Measurements from ENCODE around the gene LCE1F.

Gene LCE1F

DNA sequence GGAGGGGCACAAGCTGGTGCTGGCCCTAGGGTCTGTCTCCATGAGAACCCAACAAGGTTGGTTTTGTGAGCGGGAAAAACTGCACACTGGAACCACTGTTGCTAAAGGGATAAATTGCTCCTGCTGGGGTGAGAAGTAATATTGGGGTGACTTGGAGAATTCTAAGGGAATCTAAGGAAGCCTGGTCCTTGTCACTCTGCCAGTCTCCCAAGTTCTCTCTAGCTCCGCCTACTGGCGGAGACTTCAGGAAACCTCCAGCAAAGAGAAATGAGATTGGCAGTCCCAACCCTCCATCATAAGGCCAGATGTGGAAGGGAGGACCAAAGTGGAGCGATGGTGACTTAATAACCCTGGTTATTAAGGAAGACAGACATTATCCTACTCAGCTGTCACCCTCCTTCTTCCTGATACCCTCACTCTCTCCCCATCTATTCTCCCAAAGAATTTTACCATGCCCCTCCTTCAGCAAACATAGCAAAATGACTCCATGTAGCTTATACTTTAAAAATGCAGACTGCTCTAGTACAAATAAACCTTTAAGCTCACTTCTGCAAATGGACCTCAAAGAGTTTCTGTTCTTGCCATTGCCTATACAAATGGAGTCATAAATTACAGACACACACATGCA, 2.7 kb downstream of the LCE1F start:
- no peak for FAIRE-seq

DNA sequence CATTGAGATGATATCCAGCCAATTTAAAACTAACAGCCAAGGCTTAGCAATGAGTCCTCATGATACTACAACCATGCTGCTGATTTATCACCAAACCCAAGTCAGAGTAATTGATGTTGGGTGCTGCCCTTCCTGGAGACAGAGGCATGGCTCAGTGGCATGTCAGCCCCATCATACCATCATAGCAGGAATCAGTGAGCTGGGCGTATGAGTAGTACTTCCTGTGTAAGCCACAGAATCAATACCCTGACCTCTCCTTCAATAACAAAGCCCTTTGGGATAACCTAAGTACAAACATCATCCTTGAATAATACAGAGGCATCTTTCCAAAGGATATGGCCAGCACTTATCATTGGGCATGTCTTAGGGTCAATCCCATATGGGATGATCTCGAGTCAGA, 8.2 kb downstream of the LCE1F start:
- FAIRE-seq: no peak

DNA sequence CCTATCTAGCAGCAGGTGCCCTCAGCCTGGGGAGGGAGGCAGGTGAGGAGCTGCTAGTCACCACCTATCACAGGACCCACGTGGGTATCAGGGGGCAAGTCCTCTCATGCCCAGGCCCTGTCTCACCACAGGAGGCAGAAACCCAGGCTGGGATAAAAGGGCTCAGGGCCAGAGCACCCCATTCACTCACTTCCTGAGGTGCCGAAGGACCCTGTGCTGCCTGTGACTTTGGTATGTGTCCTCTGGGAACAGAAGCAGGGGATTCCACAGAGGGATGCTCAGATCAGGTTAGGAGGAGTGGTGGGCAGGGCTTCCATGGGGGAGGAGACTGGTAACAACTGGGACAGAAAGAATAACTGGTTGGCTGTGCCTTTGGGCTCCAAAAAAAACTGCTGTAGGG, 11.1 kb downstream of the LCE1F start, which contains the start of gene LCE1E:
TSS of gene LCE1E (plus strand) at position 181 of the 400 bp plus-strand sequence. CDS start 1,043 bp downstream, outside the sequence.
- FAIRE-seq: no peak

DNA sequence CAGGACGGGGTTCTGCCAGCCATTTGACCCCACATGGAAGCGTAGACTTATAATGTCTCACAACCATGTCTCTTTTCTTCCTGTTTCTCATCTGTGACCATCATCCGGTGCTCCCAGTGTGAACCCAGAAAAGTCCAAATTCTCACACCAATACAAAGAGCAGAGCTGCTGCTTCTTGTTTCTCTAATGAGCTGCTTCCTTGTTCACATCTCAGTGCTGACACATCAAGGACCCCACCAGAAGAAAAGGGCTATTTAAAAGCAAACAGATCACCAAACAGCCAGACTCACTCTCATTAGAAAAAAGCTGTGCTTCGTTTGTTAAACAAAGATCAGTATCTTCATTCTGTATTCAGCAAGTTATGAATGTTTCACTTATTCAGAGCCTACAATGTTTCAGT, 20.7 kb downstream of the LCE1F start:
- no peak for FAIRE-seq

DNA sequence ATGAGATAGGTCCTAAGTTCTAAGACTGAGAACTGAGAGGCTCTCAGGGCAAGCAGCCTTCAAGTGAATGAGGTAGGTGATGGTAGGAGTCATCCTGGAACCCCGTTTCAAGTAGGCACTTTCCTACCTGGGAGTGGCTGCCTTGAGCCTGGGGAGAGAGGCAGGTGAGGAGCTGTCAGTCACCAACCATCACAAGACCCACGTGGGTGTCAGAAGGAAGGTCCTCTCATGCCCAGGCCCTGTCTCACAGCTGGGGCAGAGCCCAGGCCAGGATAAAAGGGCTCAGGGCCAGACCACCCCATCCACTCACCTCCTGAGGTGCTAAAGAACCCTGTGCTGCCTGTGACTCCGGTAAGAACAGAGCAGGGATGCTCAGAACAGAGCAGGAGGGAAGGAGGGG, 21.5 kb downstream of the LCE1F start, which contains the start of gene LCE1D:
TSS of gene LCE1D (plus strand) at position 301 of the 400 bp plus-strand sequence. CDS start 1,074 bp downstream, outside the sequence.
- FAIRE-seq: no peak

DNA sequence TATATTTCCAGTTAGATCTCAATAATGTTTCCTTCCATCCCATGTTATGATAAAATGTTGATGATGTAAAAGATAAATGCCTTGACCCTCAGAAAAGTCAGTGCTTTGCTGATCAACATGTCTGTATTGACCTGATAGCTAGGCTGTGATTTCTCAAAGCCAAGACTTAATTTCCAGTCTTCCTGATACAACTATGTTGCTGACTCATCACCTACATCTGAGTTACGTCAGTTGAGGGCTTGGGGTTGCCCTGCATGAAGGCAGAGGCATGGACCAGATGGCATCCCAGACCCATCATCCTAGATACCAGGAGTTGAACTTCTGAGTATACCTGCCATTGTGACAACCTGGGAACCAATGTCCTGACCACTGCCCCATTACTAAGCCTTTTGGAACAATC, 26.4 kb downstream of the LCE1F start:
- FAIRE-seq: no peak

DNA sequence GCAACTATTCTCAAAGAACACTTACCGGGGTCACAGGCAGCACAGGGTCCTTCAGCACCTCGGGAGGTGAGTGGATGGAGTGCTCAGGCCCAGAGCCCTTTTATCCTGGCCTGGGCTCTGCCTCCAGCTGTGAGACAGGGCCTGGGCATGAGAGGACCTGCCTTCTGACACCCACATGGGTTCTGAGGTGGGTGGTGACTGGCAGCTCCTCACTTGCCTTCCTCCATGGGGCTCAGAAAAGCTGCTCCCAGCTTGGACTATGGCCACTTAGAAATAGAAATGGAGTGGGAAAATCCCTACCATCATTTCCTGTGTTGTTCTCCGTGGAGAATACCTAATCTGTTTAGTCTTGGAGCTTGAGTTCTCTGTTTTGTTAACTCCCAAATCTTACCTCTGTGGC, 31.6 kb downstream of the LCE1F start, which contains the start of gene LCE1C:
TSS of gene LCE1C (minus strand) at position 76 of the 400 bp plus-strand sequence. CDS start 1,173 bp downstream, outside the sequence.
- no peak for FAIRE-seq

DNA sequence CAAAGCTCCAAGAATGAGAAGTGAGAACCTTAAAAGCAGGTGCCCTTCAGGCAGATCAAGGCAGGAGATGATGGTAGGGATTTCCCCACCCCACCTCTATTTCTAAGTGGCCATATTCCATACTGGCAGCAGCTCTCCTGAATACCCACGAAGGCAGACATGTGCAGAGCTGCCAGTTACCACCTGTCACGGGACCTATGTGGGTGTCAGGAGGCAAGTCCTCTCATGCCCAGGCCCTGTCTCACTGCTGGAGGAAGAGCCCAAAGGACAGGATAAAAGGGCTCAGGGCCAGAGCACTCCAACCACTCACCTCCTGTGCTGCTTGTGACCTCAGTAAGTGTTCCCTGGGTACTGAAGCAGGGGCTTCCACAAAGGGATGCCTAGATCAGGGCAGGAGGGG, 36.1 kb downstream of the LCE1F start:
- no peak for FAIRE-seq

DNA sequence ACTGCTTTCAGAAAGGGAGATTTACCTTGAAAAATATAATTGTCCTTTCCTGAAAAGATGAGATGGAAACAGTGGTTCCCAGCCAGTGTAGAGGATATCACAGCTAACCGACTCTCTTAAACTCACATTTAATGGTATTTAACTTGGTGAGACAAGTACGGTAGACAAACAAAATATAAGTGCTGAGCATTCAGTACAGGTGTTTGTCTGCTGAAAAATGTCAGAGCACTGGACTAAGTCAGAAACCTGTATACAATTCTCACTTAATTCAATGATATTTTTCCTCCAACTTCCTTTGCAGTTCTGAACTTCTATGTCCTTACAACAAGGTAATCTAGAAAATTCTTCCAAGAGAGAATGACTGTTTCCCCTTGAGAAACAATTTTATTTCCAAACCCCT, 36.7 kb downstream of the LCE1F start, which contains the start of gene LCE1B:
TSS of gene LCE1B (plus strand) at position 301 of the 400 bp plus-strand sequence. CDS start 476 bp downstream, outside the sequence.
- FAIRE-seq: no peak

DNA sequence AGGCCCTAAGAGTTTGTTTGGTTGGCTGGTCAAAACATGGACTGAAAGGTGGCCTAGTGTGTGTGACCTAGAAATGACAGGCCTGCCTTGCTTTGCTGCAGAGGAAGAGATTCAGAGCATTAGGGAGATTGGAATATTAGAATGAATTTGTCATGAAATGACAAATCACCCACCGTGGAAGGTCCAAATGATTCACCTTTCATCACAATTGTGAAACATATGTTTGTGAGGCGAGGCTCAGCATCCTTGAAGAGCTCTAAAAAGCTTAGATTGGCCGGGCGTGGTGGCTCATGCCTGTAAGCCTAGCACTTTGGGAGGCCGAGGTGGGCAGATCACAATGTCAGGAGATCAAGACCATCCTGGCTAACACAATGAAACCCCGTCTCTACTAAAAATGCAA, 42.4 kb downstream of the LCE1F start:
- no peak for FAIRE-seq

DNA sequence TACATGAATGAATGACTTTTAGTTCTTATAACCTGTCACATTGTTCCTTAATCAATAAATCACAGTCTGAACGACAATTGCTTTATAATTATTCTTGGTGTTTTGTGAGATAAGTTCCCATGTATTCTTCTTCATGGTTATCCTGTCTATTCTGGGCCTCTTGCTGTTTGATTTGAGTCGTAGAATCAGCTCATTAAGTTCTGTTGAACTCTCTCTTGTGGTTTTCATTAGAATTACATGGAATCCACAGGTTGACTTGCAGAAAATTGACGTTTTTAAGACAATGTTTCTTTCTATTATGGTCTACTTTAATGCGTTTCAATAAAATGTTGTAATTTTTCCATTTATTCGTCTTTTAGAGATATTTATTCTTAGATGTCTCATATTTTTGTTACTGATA, 48.4 kb downstream of the LCE1F start:
- no peak for FAIRE-seq

DNA sequence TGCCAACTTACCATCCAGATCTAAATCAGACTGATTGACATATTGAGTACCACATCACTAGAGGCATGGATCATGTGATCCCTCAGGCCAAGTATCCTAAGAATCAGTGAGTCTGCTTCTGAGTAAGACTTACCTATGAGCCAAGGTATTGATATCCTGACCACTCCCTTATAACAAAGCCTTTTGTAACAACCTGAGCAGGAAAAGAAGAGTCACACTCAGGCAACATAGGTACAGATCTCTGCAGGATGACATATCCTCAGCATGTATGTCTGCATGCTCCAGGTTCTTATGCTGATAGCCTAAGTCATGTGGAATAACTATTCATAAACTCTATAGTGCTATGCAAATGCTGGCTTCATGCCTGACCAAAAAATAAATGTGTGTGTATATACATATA, 50.0 kb downstream of the LCE1F start:
- FAIRE-seq: no peak

Data from G401.6 (cell line).